GM18519 (cell line): ENCODE data around the gene TP53I13.

Experiments
- ATAC-seq: cut with Tn5 transposase; IDR thresholded peaks from one replicate; pipeline ENCODE4 v1.9.1; 2021; ENCODE audit warnings: mild to moderate bottlenecking, moderate library complexity; ENCODE audit not compliant: unreplicated experiment, low FRiP score

The TP53I13 gene

DNA sequence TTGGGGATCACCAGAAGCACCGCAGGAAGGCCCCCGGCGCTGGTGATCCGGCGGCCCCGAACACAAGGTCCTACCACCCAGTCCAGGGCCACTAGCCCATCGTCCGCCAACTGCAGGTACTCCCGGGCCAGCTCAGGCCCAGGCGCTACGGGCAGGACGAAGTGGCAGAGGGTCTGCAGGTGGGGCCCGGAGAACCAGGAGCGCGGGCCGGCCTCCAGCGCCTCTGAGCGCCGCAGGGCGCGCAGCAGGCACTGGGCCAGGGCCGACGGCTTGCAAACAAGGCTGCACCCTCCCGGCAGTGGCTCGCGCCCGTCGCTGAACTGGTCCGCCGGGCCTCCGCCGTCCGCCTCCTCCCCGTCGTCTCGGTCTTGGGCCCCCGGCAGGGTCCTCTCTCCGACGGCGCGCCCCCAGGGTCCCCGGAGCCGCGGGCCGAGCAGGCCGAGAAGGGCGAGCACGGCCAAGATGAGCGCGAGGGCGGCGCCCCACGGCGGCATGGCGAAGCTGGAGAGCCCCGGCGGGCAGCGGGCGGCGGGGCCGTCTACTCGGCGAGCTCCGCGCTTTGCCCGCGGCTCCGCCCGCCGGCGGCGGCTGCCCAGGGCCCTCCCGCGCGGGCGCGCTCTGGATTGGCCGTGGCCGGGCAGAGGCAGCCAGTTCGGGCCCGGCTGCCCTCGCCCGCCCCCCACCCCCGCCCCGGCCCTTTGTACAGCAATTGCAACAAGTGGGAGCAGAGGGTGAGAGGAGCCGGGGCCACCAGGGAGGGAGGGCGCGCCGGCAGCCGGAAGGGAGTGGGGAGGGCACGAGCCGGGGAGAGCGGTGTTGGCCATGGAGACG is 1.8 kb upstream of the TP53I13 start, which contains the start of gene ABHD15:
Gene ABHD15 (minus strand): TSS at position 565 of the 831 bp plus-strand sequence. CDS start 71 bp downstream, at position 494.
- no peak for ATAC-seq

GRCh38 chr17:29567304-29567553 is 1.3 kb upstream of the TP53I13 start:
- ATAC-seq = no peak

DNA sequence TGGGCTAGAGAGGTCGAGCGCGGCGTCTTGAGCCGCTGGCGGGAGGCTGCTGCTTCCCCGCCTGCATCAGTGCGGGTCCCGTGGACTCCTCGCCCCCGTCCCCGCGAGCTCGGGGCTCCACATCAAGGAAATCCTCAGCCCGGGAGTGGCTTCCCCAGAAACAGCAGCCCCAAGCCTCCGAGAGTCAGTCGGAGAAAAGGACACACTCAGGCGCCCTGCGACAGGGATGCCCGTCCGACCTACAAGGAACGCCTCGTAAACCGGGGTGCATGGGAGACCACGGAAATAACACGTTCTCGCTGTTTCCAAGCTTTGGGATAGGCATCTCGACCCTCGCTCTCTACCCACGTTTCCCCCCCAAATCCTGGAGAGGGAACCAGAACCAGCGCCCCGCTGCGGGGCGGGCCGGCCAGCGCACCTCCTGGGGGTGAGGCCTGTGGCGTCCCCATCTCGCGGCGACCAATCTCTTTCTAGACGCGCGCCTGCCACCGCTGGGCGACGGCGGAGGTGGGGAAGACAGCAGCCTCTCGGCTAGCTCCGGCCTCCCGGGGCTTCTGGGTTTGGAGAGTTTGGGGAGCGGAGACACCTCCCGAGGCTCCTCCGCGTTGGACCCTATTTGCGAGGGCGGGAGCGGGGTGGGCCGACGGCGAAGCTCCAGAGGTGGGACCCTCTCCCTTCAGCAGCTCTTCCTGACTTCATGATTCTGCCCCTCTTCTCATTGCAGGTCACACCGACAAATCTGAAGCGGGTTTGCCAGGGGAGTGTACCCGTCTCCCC is 759 bp upstream of the TP53I13 start:
- peak; percentile 30 for ATAC-seq

GRCh38 chr17:29569245-29569950 is 897 bp downstream of the TP53I13 start:
- no peak for ATAC-seq

DNA sequence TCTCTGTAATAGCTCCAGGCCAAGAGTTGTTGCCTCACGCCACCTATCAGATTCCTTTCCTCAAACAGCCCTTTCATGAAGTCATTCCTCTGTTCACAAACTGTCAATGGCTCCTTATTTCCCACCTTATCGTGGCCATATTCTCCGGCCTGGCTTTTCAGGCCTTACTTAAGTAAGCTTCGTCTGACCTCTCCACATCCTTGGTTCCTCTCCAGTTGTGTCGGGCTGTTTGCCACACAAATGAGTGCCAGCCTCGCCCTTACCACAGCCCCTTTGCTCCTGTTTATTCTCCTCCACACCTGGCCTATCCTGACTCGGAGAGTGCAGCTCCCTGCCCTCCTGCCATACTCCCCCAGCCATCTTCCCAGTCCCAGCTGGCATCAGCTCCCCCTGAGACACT is 2.0 kb downstream of the TP53I13 start:
- no peak for ATAC-seq

GRCh38 chr17:29571486-29571882 is 3.0 kb downstream of the TP53I13 start:
- ATAC-seq = no peak

- ATAC-seq = no peak
Observed at GRCh38 chr17:29571883-29572681, 3.6 kb downstream of the TP53I13 start.

GRCh38 chr17:29572691-29573557 is 4.4 kb downstream of the TP53I13 start:
- no peak for ATAC-seq

DNA sequence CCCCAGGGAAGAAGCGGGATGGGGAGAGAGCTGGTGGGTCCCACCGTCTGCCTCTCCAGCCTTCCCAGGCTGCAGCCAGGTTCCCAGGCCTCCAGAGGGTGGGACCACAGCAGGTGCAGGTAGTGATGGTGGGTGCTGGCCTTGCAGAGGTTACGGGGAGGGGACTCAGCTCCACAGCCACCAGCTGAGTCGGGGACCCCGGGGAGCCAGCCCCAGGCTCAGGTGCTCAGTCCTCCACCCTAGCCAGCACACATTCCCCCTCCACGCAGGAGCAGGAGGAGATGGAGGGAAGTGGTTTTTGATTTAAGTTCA is 5.0 kb downstream of the TP53I13 start:
- ATAC-seq = no peak

GRCh38 chr17:29573871-29574731 is 5.6 kb downstream of the TP53I13 start:
- ATAC-seq = no peak

DNA sequence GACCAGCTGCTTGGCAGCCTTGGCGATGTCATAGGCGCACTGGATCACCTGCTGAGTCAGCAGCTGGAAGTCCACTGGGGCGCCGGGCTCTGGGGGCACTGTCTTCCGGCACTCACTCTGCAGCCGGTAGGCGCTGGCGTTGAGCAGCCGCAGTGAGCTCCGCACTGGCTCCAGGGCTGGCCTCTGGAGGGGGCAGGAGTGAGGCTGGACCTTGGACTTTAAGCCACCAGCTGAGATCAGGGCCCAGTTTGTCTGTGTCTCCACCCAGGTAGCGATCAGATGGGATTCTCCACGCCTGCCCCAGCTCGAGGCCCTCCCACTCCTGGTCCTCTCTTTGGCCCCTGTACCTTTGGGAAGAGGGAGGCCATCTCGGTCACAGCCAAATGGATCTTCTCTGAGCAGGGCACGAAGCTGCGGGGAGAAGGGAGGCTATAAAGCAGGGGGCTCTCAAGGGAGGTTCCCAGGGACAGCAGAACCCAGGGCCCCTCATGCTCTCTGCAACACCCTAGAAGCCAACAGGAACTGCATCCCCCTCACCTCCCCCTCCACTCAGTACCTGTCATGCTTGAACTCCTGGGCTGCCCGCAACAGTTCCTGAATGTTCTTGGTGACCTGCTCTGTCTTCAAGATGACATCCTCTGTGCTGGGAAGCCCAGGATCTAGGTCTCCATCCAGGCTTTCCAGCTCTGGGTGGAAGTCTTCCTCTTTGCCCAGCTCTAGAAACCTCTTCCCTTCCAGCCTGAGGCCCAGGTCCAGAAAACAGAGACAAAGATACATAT is 6.4 kb downstream of the TP53I13 start:
- ATAC-seq = no peak

DNA sequence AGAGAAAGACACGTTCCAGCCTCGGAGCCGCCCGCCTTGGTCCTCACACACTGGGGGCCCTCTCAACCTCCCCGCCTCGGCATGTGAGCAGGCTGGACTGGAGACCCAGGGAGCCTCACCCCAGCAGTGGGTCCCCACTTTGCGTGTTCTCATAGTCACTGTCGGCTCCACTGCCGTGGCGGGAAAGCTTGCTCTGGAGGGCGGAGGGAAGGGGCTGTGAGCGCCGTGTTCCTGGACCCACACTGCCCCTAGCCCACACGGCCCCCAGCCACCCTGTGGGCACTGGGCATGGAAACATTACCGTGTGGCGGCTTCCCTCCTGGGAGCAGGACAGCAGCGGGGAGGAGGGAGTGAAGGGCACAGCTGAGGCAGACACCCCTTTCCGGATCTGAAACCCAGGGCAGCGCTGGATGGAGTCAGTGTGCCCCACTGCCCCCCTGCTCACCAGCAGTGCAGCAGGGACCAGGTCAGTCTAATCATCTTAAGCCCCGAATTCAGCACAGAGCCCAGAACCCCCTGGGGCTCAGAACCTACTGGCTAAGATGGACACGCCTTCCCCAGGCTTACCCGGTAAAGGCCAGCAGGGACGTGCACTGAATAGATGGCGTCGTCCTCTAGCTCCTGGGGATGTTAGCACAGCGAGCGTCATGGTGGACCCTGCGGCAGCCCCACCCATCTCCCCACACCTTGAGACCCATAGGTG is 7.2 kb downstream of the TP53I13 start:
- no peak for ATAC-seq

DNA sequence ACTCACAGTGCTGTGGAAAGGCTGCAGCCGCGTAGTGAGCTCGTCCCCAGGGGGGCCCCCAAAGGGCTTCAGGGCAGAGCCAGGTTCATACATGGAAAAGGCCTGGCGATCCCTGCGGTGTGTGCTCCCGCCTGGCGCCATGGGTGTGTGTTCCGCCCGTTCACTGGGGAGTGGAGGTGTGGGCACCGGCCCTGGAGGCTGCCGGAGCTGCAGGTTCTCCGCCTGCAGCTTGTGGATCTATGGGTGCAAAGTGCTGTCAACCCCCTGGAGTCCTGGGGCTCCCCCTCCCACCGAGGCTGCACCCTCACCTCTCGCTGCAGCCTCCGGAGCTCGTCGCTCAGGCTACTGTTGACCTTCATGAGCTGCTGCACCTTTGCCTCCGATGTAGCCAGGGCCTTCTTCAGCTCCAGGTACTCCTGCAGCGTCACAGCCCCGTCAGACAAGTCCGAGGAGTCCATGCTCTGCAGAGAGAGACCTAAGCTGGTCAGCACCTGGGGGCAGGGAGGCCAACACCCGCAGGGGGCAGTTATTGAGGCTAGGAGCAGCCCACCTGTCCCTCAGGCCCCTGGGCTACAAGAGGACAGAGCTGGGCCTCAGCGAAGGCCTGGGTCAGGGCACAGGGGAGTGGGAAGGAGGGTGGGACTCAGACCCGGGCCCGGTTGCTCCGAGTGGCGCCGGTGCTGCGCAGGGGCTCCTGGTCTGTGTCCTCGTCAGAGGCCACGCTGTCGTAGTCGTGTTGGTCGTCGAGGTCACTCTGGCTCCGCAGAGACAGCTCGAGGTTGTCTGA is 7.9 kb downstream of the TP53I13 start:
- no peak for ATAC-seq

DNA sequence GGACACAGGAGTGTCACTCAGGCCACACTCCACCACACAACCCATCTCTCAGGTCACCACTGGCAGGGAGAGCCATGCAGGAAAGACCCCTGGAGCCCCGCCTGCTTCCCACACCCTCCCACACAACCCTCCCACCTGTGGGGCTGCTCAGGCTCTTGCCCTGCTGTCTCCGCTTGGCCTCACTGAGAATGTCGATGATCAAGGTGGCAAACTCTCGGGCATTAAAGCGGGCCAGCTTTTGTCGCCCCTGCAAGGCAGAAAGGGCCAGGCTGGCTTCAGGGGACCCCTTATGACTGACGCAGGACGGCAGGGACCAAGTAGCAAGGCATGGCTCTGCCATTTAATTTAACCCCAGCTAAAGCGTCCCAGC is 8.5 kb downstream of the TP53I13 start:
- ATAC-seq = no peak

- ATAC-seq = no peak
Observed at GRCh38 chr17:29577385-29578211, 9.1 kb downstream of the TP53I13 start.
